KG1 (cell line): Measurements from ENCODE around the gene AUTS2.
A peak's percentile ranks its signal among the peaks of the same experiment; 100 is the strongest.

Experiments used
- DNase-seq: peaks from one replicate; lab custom pipeline; 2025; lab: John Stamatoyannopoulos, UW

The AUTS2 gene

GRCh38 chr7:69598081-69598486, at the start of gene AUTS2:
Gene AUTS2, plus strand, starts transcription at chr7:69598475. Its CDS starts 1,179 bp downstream, at chr7:69599654.
- DNase-seq: peak; percentile 57

GRCh38 chr7:69550991-69551390, 47.3 kb upstream of the AUTS2 start:
- no peak for DNase-seq

DNA sequence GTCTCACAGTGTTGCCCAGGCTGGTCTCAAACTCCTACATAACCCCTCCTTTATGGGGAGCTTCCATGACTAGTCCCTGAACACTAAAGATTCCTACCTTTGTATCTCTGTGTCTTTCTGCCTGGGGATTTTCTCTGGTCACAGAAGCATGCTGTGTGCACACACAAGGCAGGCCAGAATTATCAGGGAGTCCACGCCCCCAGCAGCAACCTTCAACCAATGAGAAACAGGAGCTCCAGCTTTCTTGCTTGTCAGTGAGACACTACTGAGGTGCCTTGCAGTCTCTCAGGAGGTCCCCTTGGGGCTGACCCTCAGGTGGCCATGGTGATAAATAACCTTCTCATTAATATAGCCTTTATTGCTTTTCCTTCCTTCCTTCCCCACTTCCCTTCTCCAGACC, 45.1 kb upstream of the AUTS2 start:
- no peak for DNase-seq

GRCh38 chr7:69561266-69561960, 36.9 kb upstream of the AUTS2 start:
- DNase-seq: no peak

GRCh38 chr7:69564454-69565417, 33.5 kb upstream of the AUTS2 start:
- DNase-seq: no peak

DNA sequence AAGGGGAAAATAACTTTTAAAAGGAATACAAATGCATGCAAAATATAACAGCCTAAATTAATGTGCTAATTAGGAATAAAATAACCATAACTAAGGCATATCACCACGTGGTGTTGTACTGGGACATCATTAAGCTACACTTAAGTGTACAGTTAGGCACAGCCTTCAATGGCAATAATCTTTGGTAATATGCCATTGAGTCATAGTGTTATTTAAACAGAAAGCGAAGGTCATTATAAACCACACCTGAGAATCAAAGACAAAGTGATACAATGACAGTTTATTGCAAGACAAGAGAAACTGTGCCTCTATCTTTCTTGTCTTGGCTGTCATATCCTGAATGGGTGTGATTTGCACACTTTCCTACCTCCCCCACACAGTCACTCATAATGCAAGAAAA, 30.5 kb upstream of the AUTS2 start:
- no peak for DNase-seq

DNA sequence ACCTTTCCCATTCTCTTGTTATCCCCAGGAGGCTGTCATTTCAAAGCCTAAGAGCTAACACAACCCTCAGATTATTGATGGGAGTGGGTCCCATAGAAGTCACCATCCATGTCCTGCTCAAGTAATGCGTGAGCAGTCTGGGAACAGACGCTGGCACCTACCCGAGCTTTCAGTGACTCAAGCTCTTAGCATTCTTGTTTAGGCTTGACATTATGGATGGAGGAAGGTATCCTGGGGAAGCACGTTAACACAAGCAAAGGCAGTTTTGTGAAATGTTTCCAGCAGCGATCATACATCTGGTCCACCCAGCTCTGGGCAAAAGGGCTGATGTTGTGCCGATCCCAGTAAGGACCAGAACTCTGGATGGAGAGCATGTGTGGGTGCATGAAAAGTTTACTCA, 30.0 kb upstream of the AUTS2 start:
- DNase-seq: no peak

DNA sequence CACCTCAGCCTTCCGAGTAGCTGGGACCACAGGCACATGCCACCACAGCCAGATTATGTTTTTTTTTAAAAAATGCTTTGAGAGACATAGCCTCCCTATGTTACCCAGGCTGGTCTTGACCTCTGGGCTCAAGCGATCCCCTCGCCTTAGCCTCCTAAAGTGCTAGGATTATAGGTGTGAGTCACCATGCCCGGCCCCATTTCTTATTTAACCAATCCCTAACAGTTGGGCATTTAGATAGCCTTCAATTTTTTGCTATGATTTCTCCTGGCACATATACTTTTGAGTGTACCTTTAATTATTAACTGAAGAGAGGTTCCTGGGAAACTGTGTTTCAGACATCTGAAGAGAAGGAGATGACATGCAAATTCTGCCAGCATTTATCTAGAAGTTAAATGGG, 22.6 kb upstream of the AUTS2 start:
- no peak for DNase-seq

- no peak for DNase-seq
Measured at GRCh38 chr7:69577221-69577620, 21.1 kb upstream of the AUTS2 start.

DNA sequence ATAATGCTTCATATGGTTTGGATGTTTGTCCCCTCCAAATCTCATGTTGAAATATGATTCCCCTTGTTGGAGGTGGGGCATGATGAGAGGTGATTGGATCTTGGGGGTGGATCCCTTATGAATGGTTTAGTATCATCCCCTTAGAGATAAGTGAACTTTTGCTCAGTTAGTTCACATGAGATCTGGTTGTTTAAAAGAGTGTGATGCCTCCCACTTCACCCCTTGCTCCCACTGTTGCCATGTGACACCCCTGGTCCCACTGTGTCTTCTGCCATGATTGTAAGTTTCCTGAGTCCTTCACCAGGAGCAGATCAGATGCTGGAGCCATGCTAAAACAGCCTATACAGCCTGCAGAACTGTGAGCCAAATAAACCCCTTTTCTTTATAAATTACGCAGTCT, 13.1 kb upstream of the AUTS2 start:
- DNase-seq: no peak

DNA sequence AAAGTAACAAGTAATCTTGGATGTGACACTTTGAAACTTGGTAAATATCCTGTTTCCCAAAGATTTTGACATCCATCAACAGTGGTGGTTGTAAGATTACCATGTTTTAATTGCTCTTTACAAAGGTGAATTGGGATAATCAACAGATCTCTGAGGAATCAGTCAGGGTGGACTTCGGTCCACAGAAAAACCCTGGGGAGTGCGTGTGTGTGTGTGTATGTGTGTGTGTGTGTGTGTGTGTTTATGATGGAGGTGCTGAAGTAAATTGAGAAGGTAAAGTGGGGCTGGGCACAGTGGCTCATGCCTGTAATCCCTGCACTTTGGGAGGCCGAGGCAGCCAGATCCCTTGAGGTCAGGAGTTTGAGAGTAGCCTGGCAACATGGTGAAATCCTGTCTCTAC, 12.0 kb upstream of the AUTS2 start:
- DNase-seq: no peak

GRCh38 chr7:69588773-69589172, 9.5 kb upstream of the AUTS2 start:
- DNase-seq: no peak

GRCh38 chr7:69591805-69592204, 6.5 kb upstream of the AUTS2 start:
- no peak for DNase-seq

DNA sequence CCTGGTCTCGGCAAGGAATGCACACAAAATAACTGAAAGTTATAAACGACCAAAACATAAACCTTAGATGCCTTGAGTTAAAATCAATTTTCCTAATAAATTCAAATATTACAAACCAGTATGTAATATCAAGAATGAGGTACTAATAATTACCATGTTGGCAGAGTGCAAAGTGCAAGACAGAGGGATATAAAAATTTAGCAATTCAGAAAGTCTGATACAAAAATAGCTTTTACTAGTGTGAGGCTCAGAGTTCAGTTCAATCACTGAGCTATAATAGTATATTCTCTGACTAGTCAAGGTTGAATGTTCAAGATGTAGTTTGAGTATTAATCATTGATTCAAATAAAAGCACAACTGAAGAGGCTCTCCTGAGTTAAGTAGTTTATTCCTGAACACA, 4.8 kb upstream of the AUTS2 start:
- DNase-seq: no peak

DNA sequence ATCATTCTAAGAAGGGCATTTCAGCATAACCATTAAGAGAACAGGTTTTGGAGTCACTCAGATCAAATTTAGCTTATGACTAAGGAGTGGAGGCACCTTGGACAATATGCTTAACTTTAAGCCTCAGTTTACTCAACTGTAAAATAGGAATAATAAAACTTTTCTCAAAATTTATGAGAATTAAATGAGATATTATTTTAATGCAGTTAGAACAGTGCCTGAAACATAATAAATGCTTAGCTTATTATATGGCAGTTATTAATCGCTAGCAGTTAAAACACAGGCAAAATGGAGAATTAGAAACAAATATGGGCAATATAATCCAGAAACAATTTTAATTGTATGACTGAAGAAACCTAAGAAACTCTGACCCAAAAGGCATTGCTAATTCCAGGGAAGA, 2.9 kb upstream of the AUTS2 start:
- DNase-seq: no peak

GRCh38 chr7:69596056-69596455, 2.2 kb upstream of the AUTS2 start:
- no peak for DNase-seq

GRCh38 chr7:69596723-69597277, 1.5 kb upstream of the AUTS2 start:
- no peak for DNase-seq

- DNase-seq: no peak
Measured at GRCh38 chr7:69597278-69598076, 798 bp upstream of the AUTS2 start.

DNA sequence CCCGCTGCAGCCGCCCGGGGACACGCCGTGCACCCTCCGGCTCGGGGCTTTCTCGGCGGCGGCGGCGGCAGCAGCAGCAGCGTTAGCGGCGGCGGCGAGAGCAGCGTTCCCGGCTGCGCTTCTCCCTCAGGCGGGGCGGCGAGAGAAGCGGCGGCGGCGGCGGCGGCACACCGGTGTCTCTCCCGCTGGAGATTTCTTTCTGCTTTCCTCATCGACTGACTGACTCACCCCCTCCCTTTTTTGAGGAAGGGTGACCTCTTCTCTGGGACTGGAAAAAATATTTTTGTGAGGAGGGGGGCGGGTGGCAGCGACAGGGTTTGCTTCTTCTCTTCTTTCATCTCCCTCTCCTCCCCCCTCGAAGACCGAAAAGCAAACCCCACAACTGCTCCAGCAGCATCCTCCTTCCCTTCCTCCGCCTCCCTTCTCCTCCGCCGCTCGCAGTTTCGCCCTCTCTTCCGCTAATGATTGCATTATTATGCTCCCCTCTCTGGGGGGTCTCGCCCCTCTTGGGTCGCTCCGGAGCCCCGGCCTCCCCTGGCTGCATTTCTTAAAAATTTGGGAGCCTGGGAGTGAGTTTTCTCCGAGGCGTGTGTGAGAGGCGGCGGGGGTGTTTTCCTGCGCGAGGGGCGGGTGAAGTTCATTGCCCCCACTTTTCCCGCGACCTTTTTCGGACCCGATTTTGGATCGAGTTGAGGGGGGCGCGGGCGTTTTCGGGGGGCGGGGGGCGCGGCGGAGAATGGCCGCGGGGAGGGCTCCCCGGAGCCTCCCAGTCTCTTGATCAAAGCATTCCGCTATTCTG, 411 bp downstream of the AUTS2 start:
- DNase-seq: peak; percentile 37

DNA sequence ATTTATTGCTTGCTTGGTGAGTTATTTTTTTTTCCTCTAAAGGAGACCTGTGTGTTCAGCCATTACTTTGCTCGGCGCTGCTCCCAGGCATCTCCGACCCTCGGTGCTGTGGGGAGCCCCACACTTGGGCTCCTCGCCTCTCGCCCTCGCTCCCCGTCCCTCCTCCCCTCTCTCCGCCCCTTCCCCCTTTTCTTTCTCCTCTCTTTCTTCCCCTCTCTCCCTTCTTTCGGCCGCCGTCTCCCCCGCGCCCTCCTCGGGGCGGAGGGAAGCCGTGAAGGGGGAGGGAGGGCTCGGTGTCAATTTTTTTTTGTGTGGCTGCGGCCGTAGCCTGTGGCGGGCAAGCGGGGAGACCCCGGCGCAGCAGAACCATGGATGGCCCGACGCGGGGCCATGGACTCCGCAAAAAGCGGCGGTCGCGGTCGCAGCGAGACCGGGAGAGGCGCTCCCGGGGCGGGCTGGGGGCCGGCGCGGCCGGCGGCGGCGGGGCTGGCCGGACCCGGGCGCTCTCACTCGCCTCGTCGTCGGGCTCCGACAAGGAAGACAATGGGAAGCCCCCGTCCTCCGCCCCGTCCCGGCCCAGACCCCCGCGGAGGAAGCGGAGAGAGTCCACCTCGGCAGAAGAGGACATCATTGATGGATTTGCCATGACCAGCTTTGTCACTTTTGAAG, 1.1 kb downstream of the AUTS2 start:
- no peak for DNase-seq
